NCI-H128 (cell line): Measurements from ENCODE around the gene PPP2R5E.
"Not testable (repeated sequence)": the region's sequence is repeated elsewhere in the genome, so short reads cannot be mapped to it uniquely, and the experiment has no call there.

Experiments
- DNase-seq: peaks from one replicate; lab custom pipeline; 2025; ENCODE audit not compliant: unreplicated experiment; lab: John Stamatoyannopoulos, UW

The PPP2R5E gene

DNA sequence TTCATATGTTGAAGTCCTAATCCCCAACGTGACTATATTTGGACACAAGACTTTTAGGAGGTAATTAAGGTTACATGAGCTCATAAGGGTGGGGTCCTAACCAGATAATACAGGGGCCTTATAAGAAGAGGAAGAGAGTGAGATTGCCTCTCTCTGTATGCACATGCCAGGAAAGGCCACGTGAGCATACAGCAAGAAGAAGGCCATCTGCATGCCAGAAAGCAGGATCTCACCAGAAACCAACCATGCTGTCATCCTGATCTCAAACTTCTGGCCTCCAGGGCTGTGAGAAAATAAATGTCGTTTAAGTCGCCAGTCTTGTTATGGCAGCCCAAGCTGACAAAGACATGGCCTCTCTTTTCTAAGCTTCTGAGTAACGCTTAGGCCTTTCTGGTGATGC is 155.5 kb downstream of the PPP2R5E start:
- DNase-seq, result no peak

DNA sequence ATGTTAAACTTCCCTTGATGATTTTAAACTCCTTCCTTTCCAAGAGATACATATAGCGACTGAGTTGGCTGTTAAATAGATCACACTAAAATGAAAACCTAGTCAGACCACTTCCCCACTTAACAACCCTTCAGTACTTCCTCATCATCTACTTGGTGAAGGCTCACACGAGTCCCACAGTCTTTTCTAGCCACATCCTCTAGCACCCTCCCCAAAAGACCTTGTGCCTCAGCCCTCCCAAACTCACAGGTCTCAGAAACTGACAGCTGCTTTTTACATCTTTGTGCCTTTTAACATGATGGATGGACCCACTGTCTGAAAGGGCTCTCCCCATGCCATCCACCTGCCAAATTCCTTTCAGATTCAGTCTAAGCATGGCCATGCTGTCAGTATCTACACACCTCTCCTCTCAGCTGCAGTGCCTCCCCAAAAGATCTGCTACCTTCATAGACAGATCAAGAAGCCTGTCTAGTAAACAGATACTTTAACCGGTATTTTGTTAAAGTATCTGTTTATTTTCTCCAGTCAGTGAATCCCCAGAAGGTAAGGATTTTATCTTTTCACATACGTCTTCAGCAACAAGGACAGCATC is 159.3 kb downstream of the PPP2R5E start:
- no peak for DNase-seq

DNA sequence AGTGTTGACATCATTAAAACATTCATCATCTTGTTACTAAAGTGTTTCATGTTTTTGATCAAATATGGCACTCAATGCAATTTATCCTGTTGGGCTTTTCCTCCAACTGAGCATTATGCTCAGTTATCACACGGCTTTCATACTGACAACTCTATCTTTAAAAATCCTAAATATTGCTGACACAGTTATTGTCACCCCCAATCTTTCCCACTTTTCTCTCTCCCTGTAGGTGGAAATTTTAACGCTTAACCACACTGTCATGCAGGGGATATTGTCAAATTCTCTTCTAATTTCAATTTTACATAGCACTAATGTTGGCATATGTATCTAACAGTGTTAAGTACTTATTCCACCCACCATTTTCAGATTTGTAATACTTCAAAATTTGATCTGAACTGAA is 164.7 kb downstream of the PPP2R5E start:
- no peak for DNase-seq

DNA sequence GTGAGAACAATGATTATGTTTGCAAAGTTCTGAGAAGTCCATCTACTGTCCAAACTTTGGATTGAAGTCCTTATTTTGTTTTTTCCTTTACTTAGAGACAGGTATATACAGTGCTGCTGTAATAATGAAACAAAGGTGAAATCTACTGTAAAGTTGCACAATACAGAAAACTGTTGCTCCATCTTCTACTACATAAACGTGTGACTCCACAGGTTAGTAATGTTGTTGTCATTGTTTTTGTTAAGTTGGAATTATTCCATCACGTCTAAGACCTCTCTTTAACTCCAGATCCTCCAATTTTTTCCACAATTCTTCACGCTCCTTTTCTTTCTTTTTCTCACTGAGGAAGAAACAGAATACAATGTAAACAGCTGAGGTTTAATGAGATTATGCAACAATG is 167.4 kb downstream of the PPP2R5E start:
- DNase-seq, result no peak

DNA sequence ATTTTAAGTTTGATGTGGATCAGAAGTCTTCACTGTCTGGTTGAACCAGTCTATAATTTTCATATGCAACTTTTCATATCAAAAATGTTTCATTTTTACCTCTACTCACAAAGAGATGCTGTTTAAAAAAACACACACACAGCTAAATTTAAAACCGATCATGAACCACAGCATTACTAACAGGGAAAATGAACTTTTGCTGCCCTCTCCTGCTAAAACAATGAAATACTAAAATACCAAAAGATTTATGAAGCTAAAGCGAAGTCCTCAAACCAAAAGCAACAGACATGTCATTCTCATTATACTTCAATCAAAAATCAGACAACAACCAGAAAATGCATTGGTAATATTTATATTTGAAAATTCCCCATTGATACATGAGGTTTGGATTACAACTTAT is 171.6 kb downstream of the PPP2R5E start:
- DNase-seq, result not testable (repeated sequence)

DNA sequence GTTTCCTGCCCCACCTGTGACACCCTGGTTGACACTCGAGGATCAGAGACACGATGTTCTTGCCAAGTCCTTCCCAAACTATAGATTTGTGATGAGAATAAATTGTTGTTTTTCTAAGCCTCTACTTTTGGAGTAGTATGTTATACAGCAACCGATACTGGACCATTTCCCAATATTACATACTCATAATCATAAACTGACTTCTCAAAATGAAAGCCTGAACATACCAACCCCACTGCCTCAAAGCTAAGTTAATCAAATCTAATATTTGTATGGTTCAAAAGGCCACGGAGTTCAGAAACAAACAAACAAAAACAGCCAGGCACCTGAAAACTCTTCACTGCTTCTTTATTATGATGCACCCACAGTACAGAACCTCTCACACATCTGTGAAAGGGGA is 172.1 kb downstream of the PPP2R5E start:
- DNase-seq, result no peak

DNA sequence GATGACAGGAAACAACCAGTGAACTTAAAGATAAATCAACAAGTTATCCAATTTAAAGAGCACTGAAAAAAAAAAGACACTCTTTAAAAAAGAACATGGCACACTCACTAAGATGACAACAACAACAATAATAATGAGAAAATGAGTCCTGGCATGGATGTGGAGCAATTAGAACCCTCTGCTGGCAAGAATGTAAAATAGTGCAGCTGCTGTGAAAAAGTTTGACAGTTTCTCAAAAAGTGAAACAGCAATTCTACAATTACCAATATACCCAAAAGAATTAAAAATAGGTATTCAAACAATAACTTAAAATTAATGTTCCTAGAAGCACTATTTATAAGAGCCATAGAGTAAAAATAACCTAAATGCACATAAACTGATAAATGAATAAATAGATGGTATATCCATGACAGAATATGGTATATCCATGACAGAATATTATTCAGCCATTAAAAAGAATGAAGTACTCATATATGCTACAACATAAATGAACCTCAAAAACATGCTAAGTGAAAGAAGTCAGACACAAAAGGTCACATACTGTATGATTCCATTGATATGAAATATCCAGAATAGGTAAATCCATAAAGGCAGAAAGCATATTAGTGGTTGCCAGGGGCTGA is 175.3 kb downstream of the PPP2R5E start:
- DNase-seq, result no peak

DNA sequence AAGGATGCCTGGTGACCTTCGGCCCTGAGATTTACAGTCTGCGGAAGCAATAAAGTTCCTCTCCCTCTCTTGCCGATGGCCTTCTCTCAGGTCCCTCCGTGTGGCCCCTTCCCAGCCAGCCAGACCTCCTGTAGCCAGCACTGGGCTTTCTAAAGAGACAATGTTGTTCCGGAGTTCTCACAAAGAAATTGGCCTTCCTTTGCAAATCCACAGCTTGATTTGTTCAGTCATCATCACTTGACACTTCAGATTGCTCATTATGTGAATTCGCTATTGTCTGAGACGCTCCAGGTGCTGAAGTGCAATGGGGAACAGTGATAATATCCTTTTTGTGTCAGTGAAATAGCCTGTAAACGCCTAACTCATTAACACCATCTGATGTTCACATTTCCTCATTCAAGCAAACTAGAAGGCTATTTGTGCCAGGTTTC is 180.8 kb downstream of the PPP2R5E start:
- DNase-seq, result no peak

DNA sequence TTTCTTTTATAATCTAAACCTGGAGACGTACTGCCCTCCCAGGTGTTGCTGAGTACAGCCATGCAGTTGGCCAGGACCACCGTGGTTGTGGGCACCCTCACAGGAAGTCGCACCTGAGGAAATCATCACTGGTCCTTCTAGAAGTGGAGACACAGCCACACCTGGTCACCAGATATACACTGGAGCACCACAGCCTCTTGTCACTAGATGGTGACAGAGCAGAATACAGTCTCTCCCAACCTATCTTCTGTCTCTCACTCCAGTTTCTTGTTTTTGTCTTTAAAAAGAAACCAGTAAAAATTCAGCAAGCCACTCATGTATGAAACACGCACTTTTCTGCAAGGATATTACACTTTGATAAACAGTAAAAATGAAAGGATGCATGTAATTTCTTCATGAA is 181.4 kb downstream of the PPP2R5E start:
- DNase-seq, result no peak

DNA sequence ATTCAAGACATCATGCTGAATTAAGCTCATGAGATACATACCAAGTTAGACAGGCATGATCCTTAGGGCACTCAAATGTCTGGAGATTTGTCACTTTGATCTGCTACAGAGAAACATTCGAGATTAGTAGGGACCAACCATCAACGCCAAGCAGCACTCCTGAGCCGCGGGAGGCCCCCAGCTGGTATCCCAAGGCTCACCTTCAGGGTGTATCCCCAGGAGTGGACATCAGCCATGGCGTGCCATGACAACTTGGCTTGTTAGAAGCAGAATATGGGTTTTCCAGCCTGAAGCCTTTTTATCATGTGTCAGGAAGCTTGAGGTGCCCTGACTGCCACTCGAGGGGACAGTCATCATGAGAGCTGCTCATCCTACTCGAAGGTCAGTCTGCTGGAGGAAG is 185.3 kb downstream of the PPP2R5E start:
- DNase-seq, result no peak

DNA sequence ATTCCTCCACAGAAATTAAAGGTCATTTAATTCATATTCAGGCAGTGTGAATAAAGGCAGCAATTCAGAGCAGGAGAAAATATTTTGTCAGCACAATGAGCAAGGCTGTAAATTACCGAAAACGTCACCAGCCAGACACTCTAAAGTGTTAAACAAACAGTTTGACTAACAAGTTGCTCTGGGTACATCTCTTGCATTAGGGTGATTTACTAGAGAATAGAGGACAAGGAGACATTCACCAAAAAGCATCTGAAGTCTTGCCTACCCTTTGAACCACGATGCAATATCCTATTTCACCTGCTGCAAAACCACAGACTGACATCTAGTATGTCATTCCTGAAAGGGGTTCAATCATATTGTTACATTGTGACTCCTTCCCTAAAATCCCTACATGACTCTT is 197.4 kb downstream of the PPP2R5E start:
- DNase-seq, result no peak

DNA sequence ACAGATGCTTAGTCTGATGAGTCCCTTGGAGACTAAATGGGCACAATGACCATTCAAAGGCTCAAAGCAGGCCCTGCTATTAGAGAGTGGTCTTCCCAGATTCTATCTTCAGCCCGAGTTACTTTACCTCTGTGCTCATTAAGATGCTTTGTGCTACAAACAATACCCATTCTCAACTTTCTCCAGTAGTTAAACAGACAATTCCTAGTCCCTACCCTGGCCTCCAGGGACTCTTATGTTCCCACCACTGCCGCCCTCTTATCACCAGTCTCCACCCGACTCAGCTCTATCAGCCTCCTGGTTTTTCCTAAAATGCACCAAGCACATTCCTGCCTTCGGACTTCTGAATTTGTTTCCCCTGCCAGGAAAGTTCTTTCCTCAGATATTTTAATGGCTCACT is 198.8 kb downstream of the PPP2R5E start:
- DNase-seq, result no peak

DNA sequence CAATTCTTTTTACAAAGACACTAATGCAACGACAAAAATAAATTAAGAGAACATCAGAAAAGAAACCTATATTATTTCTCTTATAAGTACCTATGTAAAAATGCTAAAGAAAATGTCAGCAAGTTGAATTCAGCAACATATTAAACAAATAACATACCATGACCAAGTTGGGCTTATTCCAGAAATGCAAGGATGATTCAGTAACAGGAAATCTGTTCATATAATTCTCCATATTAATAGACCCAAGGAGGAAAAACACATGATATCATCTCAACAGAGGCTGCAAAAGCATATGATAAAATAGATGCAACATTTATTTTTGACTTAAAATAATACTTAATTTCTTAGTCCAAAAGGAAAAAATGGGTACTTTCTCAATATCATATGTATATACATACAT is 199.3 kb downstream of the PPP2R5E start:
- DNase-seq, result no peak

DNA sequence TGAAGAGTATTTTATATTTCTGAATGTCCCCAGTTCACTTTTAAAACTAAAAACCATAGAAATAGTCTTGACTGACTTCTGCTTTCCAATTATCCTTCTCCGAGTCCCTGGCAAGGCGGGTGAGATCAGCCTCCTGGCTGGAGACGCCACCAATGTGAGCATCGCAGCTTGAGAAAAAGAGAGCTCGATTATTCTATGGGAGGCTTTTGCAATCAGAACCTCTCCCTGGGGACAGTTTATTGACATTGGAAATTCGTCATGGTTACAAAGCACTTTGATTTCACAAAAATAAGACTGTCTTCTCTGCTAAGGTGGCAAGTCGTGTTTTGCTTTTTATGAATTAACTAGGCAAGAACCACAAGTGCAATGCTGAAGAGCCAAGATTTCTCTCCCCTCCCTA is 200.8 kb downstream of the PPP2R5E start:
- DNase-seq, result no peak

DNA sequence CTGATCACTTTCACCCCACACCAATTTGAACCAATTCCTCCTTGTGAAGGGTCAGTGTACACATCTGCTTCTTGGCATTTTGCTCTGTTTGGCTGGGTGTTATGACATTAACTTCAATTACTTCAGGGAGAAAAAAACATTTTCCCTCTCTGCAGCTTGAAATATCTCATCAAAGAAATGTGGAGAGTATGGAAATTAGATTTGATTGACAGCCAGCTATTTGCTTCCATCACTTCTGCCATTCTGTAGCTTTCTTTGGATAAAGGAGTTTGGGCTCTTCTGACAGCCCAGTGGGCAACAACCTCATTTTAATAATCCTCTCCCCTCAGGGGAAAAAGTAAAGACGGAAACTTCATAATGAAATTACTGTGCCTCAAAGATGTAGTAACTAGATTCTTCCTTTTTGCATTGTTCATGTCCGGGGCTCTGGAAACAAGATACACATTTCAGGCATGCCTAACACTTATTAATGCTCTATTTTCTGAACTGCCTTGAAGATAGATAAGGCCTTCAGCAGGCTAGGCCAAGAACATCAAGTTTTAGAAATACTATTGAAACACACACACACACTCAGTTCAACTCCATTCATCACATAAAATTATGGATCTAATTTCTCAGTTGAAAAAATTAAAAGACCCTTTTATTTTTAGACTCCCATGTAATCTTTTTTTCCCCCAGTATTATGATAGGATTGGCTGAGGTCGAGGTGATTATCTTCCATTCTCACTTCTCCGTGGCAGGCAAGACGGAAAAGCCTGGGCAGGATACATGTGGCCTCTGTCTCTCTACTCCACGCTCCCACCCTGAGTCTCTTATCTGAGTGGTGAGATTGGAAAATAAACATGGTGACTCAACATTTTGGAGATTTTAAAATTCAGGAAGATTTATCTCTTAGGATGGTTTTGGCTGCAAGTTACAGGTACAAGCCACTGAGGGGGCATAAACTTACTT is 214.1 kb downstream of the PPP2R5E start:
- DNase-seq, result no peak

DNA sequence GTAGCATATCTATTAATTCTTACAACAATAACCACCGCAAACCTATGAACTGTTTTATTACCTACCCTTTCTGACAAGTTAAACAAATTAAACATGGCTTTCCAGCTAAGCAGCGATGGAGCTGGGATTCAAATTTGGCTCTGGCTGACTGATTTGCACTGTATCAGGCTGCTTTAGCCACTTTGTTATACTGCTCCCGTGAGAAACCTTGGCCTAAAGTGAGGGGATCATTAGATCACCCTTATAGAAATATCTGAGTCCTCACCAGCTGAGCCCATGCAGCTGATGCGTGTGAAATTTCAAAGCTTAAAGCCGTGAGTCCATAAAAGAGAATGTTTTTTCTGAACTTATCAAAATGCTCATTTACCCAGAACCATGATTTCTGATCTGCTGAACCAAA is 216.3 kb downstream of the PPP2R5E start:
- no peak for DNase-seq

DNA sequence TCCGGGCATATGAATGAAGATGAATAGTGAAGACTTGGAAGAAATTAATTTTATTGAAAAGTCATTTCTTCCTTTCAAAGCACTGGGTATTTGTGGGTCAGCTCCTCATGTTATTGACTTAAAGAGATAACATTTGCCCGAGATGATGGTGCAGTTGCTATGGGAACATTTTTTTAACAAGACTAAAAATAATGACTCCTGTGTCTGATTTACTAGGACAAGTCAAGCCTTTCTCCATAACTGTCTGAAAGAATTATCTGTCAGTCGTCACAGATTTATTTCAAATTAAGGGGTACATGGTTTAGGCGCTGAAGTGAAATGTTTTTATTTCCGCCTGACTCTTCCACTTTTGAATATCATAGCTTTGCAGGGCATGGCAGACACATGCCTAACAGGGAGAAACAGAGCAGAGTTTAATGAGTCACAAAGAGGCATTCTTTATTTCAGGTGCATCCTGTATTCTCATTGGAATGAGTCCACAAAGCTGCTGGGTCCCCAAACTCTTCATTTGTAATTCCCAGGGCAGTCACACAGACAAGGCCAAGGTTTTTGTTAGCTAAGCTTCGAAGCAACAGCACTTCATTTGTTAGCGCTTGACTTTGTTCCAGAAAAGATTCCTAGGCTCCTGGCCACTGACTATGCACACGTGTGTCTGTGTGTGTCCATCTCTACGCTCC is 220.1 kb downstream of the PPP2R5E start:
- no peak for DNase-seq

DNA sequence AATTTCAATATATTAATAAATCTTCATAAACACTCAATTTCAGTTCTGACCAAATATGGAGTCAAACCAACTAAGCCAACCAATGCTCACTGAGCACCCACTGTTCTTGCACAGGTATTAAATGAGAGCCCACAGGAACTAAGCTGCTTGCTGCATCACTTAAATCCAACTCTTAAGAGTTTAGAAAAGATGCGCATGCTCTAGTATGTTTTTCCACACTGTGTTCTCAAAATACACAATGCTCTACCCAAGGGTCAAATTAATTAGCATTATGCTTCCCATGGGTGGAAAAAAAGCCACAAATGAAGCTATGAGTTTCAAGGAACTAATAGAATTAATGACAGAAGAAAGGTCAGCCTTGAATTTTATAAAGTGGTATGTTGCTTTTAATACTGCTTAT is 220.7 kb downstream of the PPP2R5E start:
- DNase-seq, result no peak
